Renal cortical epithelial cell (primary cell): ENCODE results near the gene ARHGAP26. TPM values are rescaled to one million over a fixed set of nuclear protein-coding genes. Genes with fewer than 3 reads are reported as not detected.

ENCODE experiments used
- DNase-seq: peaks from one replicate; pipeline ENCODE4 v3.0.0-alpha.2; 2011; ENCODE audit warnings: low read depth
- total RNA-seq: library from RNA; depleted of rRNA; stranded (reverse); fragments of >200 nt; gene quantifications from 2 replicates; pipeline ENCODE4 v1.2.3, GENCODE V29; 2014

Gene ARHGAP26
- total RNA-seq = 7.3 and 10.4 TPM in 2 replicates

GRCh38 chr5:142769793-142770649 lies at the start of gene ARHGAP26:
Gene ARHGAP26, plus strand, starts transcription at chr5:142770377. Its CDS starts 385 bp downstream, at chr5:142770762.
- peak; percentile 86 for DNase-seq

- no peak for DNase-seq
These were observed 49.4 kb upstream of the ARHGAP26 start for GRCh38 chr5:142720641-142721271.

- DNase-seq = no peak
These were observed 48.0 kb upstream of the ARHGAP26 start for GRCh38 chr5:142722146-142722545.

- DNase-seq = no peak
These were observed 47.3 kb upstream of the ARHGAP26 start for GRCh38 chr5:142722896-142723295.

GRCh38 chr5:142724821-142725220 lies 45.4 kb upstream of the ARHGAP26 start:
- no peak for DNase-seq

GRCh38 chr5:142725231-142726187 lies 44.7 kb upstream of the ARHGAP26 start:
- no peak for DNase-seq

GRCh38 chr5:142726188-142726731 lies 43.9 kb upstream of the ARHGAP26 start:
- DNase-seq = no peak

- DNase-seq = no peak
These were observed 42.5 kb upstream of the ARHGAP26 start for GRCh38 chr5:142727735-142728047.

- DNase-seq = no peak
These were observed 34.6 kb upstream of the ARHGAP26 start for GRCh38 chr5:142735323-142736246.

- DNase-seq = no peak
These were observed 33.9 kb upstream of the ARHGAP26 start for GRCh38 chr5:142736247-142736632.

- DNase-seq = no peak
These were observed 33.0 kb upstream of the ARHGAP26 start for GRCh38 chr5:142737179-142737578.

GRCh38 chr5:142740474-142741242 lies 29.5 kb upstream of the ARHGAP26 start:
- peak; percentile 21 for DNase-seq

- DNase-seq = no peak
These were observed 26.4 kb upstream of the ARHGAP26 start for GRCh38 chr5:142743592-142744441.

- DNase-seq = no peak
These were observed 24.9 kb upstream of the ARHGAP26 start for GRCh38 chr5:142745268-142745667.

- no peak for DNase-seq
These were observed 23.4 kb upstream of the ARHGAP26 start for GRCh38 chr5:142746532-142747433.

- no peak for DNase-seq
These were observed 22.0 kb upstream of the ARHGAP26 start for GRCh38 chr5:142748132-142748531.

- peak; percentile 35 for DNase-seq
These were observed 21.5 kb upstream of the ARHGAP26 start for GRCh38 chr5:142748568-142749249.
